Central memory CD4-positive, alpha-beta T cell (primary cell): ENCODE data around the gene SERPINF2.
"Not testable (repeated sequence)": the region's sequence is repeated elsewhere in the genome, so short reads cannot be mapped to it uniquely, and the experiment has no call there.

Experiments used
- DNase-seq: peaks from one replicate; pipeline ENCODE4 v3.0.0; 2022

The SERPINF2 gene

DNA sequence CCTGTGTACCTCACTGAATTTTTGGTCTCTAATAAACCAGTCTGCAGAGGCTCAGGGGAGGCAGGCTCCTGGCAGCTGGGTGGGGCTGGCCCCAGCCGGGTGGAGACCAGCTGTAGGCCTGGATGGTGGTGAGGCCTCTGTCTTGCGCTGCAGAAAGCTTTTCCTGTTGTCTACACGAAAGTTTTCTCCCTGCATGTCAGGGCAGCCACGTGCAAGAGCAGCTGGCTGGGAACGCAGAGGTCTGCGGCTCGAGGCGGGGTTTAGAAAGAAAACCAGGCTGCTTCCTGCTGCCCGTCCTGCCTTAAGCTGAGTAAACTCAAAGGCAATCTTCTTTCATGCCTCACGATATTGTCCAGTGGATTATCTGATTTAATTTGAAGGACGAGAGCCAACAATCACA, 21.6 kb downstream of the SERPINF2 start:
- peak; percentile 76 for DNase-seq

GRCh38 chr17:1764705-1765104, 22.0 kb downstream of the SERPINF2 start:
- DNase-seq: not testable (repeated sequence)

DNA sequence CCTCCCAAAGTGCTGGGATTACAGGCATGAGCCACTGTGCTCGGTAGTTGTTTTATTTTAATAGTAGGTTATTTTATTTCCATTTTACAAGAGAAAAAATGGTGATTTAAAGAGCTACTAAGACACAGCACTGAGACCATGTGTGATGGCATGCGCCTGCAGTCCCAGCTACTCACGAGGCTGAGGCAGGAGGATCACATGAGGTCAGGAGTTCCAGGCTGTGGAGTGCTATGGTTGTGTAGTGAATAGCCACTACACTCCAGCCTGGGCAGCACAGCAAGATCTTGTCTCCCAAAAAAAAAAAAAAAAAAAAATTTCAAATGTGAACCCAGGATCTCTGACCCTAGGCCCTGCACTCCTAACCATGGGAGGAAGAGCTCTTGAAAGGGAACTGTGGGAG, 22.9 kb downstream of the SERPINF2 start:
- DNase-seq: no peak

GRCh38 chr17:1766382-1767135, 23.9 kb downstream of the SERPINF2 start:
- no peak for DNase-seq

GRCh38 chr17:1767358-1767757, 24.7 kb downstream of the SERPINF2 start:
- DNase-seq: no peak

DNA sequence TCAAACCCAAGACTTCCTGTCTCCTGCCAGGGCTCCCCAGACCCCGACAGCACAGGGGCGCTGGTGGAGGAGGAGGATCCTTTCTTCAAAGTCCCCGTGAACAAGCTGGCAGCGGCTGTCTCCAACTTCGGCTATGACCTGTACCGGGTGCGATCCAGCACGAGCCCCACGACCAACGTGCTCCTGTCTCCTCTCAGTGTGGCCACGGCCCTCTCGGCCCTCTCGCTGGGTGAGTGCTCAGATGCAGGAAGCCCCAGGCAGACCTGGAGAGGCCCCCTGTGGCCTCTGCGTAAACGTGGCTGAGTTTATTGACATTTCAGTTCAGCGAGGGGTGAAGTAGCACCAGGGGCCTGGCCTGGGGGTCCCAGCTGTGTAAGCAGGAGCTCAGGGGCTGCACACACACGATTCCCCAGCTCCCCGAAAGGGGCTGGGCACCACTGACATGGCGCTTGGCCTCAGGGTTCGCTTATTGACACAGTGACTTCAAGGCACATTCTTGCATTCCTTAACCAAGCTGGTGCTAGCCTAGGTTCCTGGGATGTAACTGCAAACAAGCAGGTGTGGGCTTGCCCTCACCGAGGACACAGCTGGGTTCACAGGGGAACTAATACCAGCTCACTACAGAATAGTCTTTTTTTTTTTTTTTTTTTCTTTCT, 27.3 kb downstream of the SERPINF2 start:
- no peak for DNase-seq

GRCh38 chr17:1773000-1773695, 30.5 kb downstream of the SERPINF2 start:
- not testable (repeated sequence) for DNase-seq

DNA sequence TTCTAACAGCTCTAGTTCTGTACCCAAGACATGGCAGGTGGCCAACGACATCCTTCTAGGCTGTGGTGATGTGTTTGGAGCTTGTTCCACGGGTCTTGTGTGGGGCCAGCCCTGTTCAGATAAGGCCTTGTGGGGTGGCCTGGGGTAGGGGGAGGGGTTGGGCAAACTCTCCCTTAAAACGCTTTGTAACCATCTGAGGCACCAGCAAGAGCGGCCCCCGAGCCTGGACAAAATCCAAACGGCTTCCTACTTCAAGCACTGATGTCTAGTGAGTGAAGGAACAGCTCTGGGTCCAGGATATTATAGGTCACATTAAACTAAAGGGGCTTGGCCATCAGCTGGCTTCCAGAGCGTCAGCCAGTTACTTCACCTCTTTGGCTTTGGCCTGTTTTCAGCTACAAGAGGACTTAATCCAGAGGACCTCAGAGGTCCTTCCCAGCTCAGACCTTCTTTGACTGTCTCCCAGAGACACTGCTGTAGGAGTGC, 31.1 kb downstream of the SERPINF2 start:
- no peak for DNase-seq

DNA sequence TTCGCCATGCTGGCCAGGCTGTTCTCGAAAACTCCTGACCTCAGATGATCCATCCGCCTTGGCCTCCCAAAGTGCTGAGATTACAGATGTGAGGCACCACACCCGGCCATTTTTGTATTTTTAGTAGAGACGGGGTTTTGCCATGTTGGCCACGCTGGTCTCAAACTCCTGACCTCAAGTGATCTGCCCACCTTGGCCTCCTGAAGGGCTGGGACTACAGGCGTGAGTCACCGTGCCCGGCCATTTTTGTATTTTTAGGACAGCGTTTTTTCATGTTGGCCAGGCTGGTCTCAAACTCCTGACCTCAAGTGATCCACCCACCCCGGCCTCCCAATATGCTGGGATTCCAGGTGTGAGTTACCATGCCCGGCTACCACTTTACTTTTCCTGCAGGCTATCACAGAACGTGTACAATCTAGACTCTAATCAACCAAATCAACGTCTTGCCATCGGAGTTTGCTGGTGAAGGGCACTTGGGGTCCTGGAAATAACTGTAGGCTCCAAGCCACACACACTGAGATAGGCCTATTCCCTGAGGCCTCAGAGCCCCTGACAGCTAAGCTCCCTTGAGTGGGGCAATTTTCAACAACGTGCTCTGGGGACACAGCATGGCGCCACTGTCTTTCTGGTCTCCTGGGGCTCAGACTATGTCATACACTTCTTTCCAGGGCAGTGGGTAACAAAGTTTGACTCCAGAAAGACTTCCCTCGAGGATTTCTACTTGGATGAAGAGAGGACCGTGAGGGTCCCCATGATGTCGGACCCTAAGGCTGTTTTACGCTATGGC, 31.9 kb downstream of the SERPINF2 start:
- no peak for DNase-seq

- no peak for DNase-seq
Measured at GRCh38 chr17:1776328-1776727, 33.7 kb downstream of the SERPINF2 start.

DNA sequence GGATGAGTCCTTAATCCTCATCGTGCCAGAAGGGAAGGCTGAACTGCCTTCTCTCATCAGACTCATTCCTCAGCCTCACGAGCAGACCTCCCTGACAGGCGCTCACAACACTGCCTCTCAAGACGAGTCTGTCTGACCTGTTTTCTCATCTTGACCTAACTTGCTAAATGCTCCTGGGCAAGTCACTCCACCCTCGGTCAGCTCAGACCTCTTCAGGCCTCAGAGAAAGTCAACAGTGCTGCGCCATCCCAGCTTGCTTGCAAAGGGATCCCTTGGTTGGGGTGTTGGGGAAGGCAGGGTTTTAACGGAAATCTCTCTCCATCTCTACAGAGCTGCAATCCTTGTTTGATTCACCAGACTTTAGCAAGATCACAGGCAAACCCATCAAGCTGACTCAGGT, 34.2 kb downstream of the SERPINF2 start:
- no peak for DNase-seq

DNA sequence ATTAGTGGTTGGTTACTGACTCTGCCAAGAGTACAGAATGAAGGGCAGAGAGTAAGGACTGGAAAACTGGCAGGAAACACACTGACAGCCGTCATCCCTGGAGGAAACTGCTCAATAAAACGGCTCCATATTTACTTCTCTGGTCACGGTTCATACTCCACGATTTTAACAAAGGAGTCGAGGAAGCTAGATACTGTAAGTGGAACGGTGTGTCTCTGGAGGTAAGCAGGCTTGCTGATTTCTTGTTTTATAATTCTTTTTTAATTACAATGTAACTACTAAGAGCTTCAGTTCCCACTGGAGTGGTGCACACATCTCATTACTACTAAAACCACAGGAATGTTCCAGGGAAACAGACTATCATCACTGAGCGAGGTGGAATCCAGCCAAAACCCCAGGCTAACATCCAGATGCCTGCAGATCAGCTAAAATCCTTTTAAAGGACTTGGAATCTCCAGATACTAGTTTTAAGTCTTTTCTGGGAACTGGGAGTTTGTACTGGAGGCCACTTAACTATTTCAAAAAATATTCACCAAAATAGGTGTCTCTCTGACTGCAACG, 37.0 kb downstream of the SERPINF2 start:
- DNase-seq: no peak

- DNase-seq: no peak
Measured at GRCh38 chr17:1782171-1782567, 39.5 kb downstream of the SERPINF2 start.

GRCh38 chr17:1783271-1783670, 40.6 kb downstream of the SERPINF2 start:
- DNase-seq: no peak

GRCh38 chr17:1783834-1784611, 41.4 kb downstream of the SERPINF2 start:
- DNase-seq: no peak

- no peak for DNase-seq
Measured at GRCh38 chr17:1785930-1786329, 43.3 kb downstream of the SERPINF2 start.

DNA sequence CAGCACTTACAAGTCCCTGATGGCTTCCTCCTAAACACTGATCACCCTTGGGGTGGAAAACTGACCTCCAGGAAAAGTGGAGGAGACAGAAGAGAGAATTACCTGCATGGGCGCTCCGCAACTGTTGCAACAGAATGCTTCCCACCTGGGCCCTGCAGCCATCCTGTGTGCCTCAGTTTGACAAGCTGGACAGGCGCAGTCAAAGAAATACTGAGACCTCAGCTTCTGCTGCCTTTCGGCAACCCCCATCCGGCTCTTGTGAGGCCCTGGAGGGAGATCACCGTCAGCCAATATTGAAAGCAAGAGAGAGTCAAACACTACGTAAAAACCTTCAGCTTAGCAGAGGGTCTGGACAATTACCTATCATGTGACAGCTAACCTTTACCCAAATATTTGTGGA, 44.0 kb downstream of the SERPINF2 start:
- no peak for DNase-seq

DNA sequence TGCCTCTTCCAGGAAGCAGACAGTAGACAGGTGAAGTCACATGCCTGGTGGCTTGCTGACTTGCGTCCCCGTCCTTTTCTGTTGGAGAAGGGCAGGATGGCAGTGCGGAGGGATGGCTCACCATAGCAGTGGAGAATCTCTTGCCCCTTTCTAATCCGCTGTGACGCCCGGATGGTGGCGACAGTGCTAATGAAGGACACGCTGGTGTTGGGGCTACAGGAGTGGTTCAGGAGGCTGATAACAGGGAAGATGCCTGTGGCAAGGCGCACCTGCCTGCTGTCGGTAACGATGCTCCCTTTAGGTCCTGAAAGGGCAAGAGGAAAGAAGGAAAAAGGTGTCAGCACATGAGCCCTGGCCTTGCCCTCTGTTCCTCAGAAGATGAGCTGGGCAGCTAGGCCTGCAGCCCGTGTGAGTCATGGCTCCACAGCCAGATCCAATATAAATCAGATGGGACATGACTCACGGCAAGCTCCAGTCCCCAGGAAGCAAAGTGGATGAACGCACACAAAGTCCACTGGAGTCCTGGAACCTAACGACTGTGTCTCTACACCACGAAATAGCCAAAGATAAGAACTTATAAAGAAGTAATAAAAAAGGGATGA, 44.7 kb downstream of the SERPINF2 start:
- DNase-seq: no peak

- DNase-seq: no peak
Measured at GRCh38 chr17:1789936-1790335, 47.3 kb downstream of the SERPINF2 start.

DNA sequence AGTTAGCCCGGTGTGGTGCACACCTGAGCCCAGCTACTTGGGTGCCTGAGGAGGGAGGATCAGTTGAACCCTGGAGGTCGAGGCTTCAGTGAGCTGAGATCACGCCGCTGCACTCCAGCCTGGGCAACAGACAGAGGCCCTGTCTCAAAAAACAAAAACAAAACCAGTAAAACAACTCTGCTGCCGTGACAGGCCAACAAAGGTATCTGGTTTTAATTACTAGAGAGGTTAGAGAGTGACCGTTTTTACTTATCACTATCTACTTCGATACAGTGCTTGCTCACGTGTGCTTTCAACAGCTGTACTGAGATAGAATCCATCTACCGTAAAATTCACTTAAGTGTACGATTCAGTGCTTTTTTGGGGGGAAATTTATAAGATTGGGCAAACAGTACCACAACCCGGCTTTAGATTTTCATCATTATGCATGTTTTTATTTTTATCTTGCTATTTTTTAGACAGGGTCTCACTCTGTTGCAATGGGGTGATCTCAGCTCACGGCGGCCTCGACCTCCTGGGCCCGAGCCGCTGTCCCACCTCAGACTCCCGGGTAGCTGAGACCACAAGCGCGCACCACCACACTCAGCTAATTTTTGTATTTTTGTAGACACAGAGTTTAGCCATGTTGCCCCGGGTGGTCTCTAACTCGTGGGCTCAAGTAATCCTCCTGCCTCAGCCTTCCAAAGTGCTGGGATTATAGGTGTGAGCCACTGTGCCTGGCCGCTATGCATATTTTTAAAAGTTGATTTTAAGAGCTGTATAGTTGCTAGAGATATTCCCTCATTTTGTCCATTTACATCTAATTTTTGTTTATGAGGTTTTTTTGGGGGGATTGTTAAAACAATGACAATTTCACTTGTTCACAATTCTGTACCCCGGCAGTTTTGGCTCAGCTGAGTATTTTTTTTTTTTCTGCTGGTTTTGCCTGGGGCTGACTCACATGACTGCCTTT, 50.1 kb downstream of the SERPINF2 start:
- DNase-seq: no peak
